HepG2 (cell line): ENCODE data around the gene PAMR1. TPM values are rescaled to one million over a fixed set of nuclear protein-coding genes. Genes with fewer than 3 reads are reported as not detected.

Source experiments
- HMG20B ChIP-seq: conservative IDR thresholded peaks from 2 replicates; pipeline ENCODE4 v1.6.1; 2016; ENCODE audit warnings: missing genetic modification reagents, missing compliant biosample characterization
- NFE2L1 ChIP-seq: sonication (generic); formaldehyde crosslinking; IDR thresholded peaks from 2 replicates; pipeline ENCODE4 v1.4.0; 2020; ENCODE audit warnings: missing genetic modification reagents, mild to moderate bottlenecking, borderline replicate concordance
- PAF1 ChIP-seq: IDR thresholded peaks from 2 replicates; pipeline ENCODE4 v1.6.1; 2016; ENCODE audit warnings: missing genetic modification reagents, missing compliant biosample characterization
- RBFOX2 ChIP-seq: fragments of 200-400 bp; formaldehyde crosslinking; IDR thresholded peaks from 2 replicates; pipeline ENCODE4 v1.6.1; 2017; ENCODE audit warnings: low read depth, mild to moderate bottlenecking, low read length
- SKI ChIP-seq: fragments of 450-650 bp; IDR thresholded peaks from one replicate; pipeline ENCODE4 v1.6.1; 2018; ENCODE audit warnings: mild to moderate bottlenecking; ENCODE audit not compliant: partially characterized antibody
- SRSF1 ChIP-seq: fragments of 200-400 bp; formaldehyde crosslinking; optimal IDR thresholded peaks from 2 replicates; pipeline ENCODE3; 2017; ENCODE audit warnings: mild to moderate bottlenecking, low read depth, low read length, moderate library complexity
- TEAD3 ChIP-seq: optimal IDR thresholded peaks from 2 replicates; pipeline ENCODE3; 2016; ENCODE audit warnings: borderline replicate concordance
- THAP11 ChIP-seq: IDR thresholded peaks from 2 replicates; pipeline ENCODE4 v1.6.1; 2016; ENCODE audit warnings: missing biosample characterization, missing genetic modification reagents
- ZNF343 ChIP-seq: sonication (generic); formaldehyde crosslinking; IDR thresholded peaks from 2 replicates; pipeline ENCODE4 v1.4.0; 2020; ENCODE audit warnings: mild to moderate bottlenecking, missing genetic modification reagents
- polyA plus RNA-seq, 8 experiments: library from polyadenylated mRNA; depleted of rRNA in 3 of 8; stranded (reverse) in 7 of 8; unstranded in 1 of 8; fragments of >200 nt; fragmentation: Illumina TruSeq in 4 of 8; extraction: Trizol in 4 of 8; gene quantifications; 2 replicates each; pipeline versions ENCODE4 v1.2.1 to v1.2.3, GENCODE V29; 2011 to 2016; ENCODE audit warnings: low read depth in 4 of 8, missing spikeins in 1 of 8, mixed read lengths in 1 of 8; ENCODE audit not compliant: insufficient read depth in 1 of 8
- total RNA-seq, 5 experiments: library from RNA; depleted of rRNA; stranded (reverse); fragments of >200 nt; fragmentation: Illumina TruSeq; extraction: Trizol; gene quantifications; 2 replicates each; pipeline ENCODE4 v1.2.3, GENCODE V29; 2016; ENCODE audit warnings: low read depth in 1 of 5
- TF ChIP-seq, protein P1 (sequence below): sonication (generic); formaldehyde crosslinking; IDR thresholded peaks from 2 replicates; pipeline ENCODE4 v1.4.0; 2020; ENCODE audit warnings: missing genetic modification reagents, borderline replicate concordance
- TF ChIP-seq, protein P2 (sequence below): sonication (generic); formaldehyde crosslinking; conservative IDR thresholded peaks from 2 replicates; pipeline ENCODE4 v1.4.0; 2020; ENCODE audit warnings: missing genetic modification reagents
- TF ChIP-seq, protein P3 (sequence below): sonication (generic); formaldehyde crosslinking; IDR thresholded peaks from 2 replicates; pipeline ENCODE4 v1.8.1; 2022; ENCODE audit warnings: mild to moderate bottlenecking, missing genetic modification reagents
- TF ChIP-seq, protein P4 (sequence below): sonication (generic); formaldehyde crosslinking; IDR thresholded peaks from 2 replicates; pipeline ENCODE4 v1.5.1; 2020; ENCODE audit warnings: missing genetic modification reagents, mild to moderate bottlenecking, borderline replicate concordance
- TF ChIP-seq, protein P5 (sequence below): IDR thresholded peaks from 2 replicates; pipeline ENCODE4 v1.6.1; 2016; ENCODE audit warnings: low read depth, control low read depth

PAMR1 gene
- total and polyA plus RNA-seq, 2 of the 13 experiments (the other 11 are each of a cell fraction or from before 2014, with no cell fraction given), result not detected

DNA sequence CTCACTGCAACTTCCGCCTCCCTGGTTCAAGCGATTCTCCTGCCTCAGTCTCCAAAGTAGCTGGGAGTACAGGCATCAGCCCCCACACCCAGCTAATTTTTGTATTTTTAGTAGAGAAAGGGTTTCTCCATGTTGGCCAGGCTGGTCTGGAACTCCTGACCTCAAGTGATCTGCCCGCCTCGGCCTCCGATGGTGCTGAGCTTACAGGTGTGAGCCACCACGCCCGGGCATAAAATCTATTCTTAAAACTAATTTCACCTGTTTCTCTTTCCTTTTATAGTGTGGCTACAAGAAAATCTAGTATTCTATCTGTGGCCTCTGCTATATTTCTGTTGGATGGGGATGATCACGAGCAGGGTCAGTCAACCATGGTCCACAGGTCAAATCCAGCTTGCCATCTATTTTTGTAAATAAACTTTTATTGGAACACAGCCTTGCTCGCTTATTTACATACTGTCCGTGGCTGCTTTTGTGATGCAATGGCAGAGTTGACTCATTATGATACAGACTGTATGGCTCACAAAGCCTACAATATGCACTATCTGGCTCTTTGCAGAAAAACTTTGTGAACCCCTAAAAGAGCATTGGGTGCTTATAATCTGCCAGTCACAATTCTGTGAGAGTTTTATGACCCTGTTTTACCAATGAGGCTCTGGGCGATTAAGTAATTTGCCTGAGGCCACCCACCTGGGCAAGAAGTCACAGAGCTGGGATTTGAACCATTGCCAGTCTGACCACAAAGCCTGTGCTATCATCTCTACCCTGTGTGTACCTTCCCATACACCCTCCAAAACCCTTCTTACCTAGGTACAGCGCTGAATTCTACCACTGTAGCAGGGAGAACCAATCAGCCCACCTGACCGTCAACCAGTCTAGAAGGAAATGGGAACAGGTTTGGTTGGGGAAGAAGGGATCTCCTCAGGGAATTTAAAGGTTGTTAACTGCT lies 134.4 kb downstream of the PAMR1 start (continued):
- TF ChIP-seq HMG20B (CRISPR knock-in tag) (no peak), PAF1 (no peak), SKI (peak; percentile 69), TEAD3 (CRISPR knock-in tag) (peak; percentile 20), RBFOX2 (no peak), ZNF343 (CRISPR knock-in tag) (no peak), NFE2L1 (CRISPR knock-in tag) (no peak), SRSF1 (no peak), THAP11 (CRISPR knock-in tag) (peak; percentile 38; the same call in 1 of the 2 replicates)
- TF ChIP-seq, protein P1, sequence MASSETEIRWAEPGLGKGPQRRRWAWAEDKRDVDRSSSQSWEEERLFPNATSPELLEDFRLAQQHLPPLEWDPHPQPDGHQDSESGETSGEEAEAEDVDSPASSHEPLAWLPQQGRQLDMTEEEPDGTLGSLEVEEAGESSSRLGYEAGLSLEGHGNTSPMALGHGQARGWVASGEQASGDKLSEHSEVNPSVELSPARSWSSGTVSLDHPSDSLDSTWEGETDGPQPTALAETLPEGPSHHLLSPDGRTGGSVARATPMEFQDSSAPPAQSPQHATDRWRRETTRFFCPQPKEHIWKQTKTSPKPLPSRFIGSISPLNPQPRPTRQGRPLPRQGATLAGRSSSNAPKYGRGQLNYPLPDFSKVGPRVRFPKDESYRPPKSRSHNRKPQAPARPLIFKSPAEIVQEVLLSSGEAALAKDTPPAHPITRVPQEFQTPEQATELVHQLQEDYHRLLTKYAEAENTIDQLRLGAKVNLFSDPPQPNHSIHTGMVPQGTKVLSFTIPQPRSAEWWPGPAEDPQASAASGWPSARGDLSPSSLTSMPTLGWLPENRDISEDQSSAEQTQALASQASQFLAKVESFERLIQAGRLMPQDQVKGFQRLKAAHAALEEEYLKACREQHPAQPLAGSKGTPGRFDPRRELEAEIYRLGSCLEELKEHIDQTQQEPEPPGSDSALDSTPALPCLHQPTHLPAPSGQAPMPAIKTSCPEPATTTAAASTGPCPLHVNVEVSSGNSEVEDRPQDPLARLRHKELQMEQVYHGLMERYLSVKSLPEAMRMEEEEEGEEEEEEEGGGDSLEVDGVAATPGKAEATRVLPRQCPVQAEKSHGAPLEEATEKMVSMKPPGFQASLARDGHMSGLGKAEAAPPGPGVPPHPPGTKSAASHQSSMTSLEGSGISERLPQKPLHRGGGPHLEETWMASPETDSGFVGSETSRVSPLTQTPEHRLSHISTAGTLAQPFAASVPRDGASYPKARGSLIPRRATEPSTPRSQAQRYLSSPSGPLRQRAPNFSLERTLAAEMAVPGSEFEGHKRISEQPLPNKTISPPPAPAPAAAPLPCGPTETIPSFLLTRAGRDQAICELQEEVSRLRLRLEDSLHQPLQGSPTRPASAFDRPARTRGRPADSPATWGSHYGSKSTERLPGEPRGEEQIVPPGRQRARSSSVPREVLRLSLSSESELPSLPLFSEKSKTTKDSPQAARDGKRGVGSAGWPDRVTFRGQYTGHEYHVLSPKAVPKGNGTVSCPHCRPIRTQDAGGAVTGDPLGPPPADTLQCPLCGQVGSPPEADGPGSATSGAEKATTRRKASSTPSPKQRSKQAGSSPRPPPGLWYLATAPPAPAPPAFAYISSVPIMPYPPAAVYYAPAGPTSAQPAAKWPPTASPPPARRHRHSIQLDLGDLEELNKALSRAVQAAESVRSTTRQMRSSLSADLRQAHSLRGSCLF (CRISPR knock-in tag), result no peak
- TF ChIP-seq, protein P2, sequence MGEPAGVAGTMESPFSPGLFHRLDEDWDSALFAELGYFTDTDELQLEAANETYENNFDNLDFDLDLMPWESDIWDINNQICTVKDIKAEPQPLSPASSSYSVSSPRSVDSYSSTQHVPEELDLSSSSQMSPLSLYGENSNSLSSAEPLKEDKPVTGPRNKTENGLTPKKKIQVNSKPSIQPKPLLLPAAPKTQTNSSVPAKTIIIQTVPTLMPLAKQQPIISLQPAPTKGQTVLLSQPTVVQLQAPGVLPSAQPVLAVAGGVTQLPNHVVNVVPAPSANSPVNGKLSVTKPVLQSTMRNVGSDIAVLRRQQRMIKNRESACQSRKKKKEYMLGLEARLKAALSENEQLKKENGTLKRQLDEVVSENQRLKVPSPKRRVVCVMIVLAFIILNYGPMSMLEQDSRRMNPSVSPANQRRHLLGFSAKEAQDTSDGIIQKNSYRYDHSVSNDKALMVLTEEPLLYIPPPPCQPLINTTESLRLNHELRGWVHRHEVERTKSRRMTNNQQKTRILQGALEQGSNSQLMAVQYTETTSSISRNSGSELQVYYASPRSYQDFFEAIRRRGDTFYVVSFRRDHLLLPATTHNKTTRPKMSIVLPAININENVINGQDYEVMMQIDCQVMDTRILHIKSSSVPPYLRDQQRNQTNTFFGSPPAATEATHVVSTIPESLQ (CRISPR knock-in tag), result no peak
- TF ChIP-seq, protein P3, sequence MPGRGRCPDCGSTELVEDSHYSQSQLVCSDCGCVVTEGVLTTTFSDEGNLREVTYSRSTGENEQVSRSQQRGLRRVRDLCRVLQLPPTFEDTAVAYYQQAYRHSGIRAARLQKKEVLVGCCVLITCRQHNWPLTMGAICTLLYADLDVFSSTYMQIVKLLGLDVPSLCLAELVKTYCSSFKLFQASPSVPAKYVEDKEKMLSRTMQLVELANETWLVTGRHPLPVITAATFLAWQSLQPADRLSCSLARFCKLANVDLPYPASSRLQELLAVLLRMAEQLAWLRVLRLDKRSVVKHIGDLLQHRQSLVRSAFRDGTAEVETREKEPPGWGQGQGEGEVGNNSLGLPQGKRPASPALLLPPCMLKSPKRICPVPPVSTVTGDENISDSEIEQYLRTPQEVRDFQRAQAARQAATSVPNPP, result no peak
- TF ChIP-seq, protein P4, sequence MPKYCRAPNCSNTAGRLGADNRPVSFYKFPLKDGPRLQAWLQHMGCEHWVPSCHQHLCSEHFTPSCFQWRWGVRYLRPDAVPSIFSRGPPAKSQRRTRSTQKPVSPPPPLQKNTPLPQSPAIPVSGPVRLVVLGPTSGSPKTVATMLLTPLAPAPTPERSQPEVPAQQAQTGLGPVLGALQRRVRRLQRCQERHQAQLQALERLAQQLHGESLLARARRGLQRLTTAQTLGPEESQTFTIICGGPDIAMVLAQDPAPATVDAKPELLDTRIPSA, result no peak
- TF ChIP-seq, protein P5, sequence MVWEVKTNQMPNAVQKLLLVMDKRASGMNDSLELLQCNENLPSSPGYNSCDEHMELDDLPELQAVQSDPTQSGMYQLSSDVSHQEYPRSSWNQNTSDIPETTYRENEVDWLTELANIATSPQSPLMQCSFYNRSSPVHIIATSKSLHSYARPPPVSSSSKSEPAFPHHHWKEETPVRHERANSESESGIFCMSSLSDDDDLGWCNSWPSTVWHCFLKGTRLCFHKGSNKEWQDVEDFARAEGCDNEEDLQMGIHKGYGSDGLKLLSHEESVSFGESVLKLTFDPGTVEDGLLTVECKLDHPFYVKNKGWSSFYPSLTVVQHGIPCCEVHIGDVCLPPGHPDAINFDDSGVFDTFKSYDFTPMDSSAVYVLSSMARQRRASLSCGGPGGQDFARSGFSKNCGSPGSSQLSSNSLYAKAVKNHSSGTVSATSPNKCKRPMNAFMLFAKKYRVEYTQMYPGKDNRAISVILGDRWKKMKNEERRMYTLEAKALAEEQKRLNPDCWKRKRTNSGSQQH (CRISPR knock-in tag), result 0 out of 2 replicates have a peak, but pooled peaks have one; percentile 41
